Left cardiac atrium (tissue), 4 donors: Measurements from ENCODE around the gene ORC3. TPM values are rescaled to one million over a fixed set of nuclear protein-coding genes. Genes with fewer than 3 reads are reported as not detected.

Experiments
- ATAC-seq, 2 donors: fragments of 200-7000 bp; cut with Tn5 transposase; one replicate each; pipeline ENCODE4 v1.9.1; 2020; ENCODE audit warnings: mild to moderate bottlenecking in 2 of 2, moderate library complexity in 2 of 2
- DNase-seq: peaks from one replicate; pipeline ENCODE4 v3.0.0-alpha.2; 2020
- intact Hi-C, 2 donors: fragments of 100-400 bp; cut with DNase I; formaldehyde crosslinking; loops; one replicate each; pipeline versions ENCODE4 v1.14.1 to v1.15.1; 2022 to 2023
- total RNA-seq, 2 donors: library from RNA; stranded (reverse); fragmentation: NEBNext Ultra II Directional; extraction: Animal tissue kit (Norgen Biotek cat#: 25700); gene quantifications; one replicate each; pipeline ENCODE4 v1.2.1, GENCODE V29; 2021
- donor health status: DM: no; HTN: yes; CAD: no.
- donor health status: DM: no; HTN: yes; CAD: no; lungs with severe emphysema.
- donor health status: DM: yes; HTN: yes; CAD: no.
- donor health status: Dilated cardiomyopathy.

ORC3 gene
- total RNA-seq, 2 donors from 2014 or later: 18.5 to 21.2 TPM

- DNase-seq (no peak), ATAC-seq (no peak)
- intact Hi-C loops: no loop called here
Measured at GRCh38 chr6:87654122-87654521, 64.2 kb downstream of the ORC3 start.

- intact Hi-C loops: no loop called here
- ATAC-seq: no peak
Measured at GRCh38 chr6:87654875-87655454, 65.0 kb downstream of the ORC3 start.

DNA sequence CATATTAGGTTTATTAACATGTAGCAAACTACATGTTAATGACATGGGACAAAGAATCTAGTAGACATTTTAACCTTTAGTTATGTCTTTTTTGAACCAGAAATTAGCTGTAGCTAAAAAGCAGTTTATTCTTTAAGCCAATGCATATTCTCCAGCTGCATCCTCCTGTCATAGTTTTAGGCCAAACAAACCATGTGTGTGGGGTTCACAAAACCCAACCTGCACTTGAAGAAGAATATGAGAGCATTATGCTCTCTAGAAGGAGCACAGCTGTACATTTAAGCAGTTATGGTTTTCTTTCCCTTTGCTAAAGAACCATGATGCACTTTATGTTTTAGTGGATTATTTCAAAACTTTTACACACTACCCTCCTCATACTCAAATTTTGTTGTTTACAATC lies 65.9 kb downstream of the ORC3 start:
- DNase-seq: no peak
- ATAC-seq: no peak
- intact Hi-C loops: no loop called here

More at GRCh38 chr6:87654875-87655454, 65.0 kb downstream of the ORC3 start:
- DNase-seq: no peak

DNA sequence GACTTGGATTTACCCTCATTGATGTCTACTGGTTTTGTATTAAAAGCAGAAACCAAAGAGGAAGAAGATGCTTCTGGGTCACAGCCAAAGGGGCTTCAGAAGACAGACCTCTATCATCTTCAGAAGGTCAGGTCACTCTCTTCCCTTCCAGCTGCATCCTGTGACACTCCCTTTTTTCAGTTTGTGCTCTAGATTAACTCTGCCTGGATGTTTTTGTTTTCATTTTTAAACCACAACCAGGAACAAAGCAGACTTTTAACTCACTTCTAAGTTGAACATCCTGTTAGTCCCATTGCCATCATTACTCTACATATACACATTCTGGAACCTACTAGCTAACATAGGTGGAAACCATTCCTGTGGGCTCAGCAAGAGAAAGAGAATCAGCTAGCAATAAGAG lies 66.9 kb downstream of the ORC3 start:
- no peak for ATAC-seq
- no peak for DNase-seq
- intact Hi-C loops: no loop called here

DNA sequence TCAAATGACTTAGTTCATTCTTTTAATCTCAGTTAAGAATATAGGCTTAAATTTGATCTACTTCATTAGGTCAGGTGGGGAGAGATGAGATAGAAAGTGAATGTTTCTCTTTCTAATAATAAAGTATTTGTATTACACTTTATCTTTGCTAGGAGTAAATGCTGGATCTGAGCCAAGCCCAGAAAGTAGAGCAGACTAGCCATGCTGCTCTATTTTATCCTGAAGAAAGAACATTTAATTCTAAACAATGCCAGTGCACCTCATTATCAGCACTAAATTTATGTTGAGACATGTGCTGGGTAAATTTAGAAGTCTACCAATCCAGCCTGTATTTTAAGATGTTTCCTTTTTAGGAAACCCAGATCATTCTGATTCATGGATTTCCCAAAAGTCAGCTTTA lies 68.6 kb downstream of the ORC3 start:
- intact Hi-C loops: no loop called here
- no peak for ATAC-seq
- no peak for DNase-seq

DNA sequence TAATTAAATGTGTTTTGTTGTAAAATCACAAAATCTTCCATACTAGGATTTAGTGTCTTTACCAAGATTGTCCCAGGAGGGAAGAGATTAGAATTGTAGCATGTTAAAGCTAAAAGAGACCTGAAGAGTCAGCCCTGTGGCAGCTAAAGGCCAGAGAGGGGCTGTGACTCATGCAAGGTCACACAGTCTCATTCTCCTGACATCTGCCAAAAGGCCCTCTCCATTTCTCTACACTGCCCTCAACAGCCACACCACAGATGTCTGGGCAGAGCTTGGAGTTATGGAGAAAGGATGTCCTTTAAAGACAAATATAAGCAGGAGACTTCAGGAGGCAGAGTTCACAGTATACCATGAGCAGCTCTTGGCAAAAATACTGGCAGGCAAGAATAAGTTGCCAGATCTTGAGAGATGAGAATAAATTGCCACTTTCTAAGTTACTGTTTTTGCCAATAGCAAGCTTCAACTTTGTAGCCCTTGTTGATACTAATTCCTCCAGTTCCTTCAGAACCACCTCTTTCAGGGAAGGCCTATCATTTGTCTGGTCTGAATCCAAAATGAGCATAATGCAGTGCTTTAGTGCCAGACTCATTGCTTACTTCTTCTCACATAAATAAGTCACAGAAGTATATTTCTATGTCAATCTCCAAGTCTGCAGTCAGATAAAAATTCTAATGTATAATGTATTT lies 70.4 kb downstream of the ORC3 start:
- intact Hi-C loops: no loop called here
- ATAC-seq: peak in 1 of 2 donors; percentile 92
- DNase-seq: no peak

- intact Hi-C loops: no loop called here
- no peak for ATAC-seq
- DNase-seq: no peak
Measured at GRCh38 chr6:87661016-87661415, 71.1 kb downstream of the ORC3 start.

DNA sequence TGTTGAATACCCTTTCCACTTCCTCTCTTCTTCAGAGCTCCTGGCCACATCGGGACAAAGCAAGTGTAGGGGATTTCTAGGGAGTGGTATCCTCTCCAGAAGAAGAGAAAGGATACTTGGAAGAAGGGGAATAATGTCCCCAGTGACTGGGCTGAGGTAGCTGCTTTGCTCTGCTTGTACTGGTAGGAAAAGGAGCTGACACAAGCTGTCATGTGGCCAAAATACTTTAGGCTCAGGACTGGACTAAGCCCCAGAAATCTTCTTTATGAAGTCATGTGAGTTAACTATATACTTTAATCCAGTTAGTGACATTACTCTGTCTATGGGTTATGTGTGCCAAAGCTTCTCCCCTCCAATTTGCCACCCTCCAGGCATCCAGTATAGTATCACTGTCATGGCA lies 71.6 kb downstream of the ORC3 start:
- intact Hi-C loops: no loop called here
- peak in 1 of 2 donors; percentile 36 for ATAC-seq
- DNase-seq: no peak

DNA sequence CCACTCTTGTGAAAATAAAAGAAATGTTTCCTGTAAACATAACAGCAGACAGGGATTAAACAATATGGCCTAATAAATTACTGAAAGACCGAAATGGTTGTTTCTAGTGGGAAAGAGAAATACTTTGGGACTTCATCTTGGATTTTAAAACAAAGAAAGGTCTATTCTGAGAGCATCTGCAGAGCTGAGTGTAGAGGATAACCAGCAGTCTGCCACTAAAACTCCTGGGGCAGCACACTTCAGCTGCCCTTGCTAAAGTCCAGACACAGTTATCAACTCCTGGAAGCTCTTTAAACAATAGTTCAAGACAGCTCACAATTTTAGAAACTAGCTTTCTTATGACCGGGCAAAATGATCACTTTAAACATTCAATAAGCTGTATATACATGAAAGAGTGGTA lies 73.5 kb downstream of the ORC3 start:
- DNase-seq (no peak), ATAC-seq (no peak)
- intact Hi-C loops: no loop called here

DNA sequence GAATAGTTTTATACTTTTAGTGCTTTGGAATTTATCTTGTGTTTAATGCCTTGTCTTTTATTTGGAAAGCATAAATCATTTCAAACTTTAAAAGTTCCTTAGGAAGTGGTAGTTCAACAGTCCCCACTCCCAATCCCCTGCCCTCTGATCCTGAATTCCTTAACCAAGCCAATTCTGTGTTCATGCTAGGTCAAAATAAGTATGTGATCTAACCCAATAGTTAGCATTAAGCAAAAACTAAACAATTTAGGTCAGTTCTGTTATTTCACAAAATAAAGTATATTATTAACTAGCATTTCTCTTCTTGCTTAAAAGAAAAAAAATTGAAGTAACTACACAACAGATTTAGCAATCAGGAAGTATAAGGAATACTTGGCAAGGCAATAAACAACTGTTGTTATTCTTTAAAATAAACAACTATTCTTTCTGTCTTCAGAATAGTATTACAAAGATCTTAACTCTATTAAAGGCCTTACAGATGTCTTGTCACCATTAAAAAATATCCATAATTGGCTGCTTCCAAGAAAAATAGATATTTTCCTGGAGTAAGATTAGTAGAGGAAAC lies 75.1 kb downstream of the ORC3 start:
- ATAC-seq (no peak), DNase-seq (no peak)
- intact Hi-C loops: no loop called here

GRCh38 chr6:87667032-87667431 lies 77.1 kb downstream of the ORC3 start:
- DNase-seq (no peak), ATAC-seq (no peak)
- intact Hi-C loops: no loop called here

GRCh38 chr6:87668013-87668412 lies 78.1 kb downstream of the ORC3 start:
- ATAC-seq (no peak), DNase-seq (no peak)
- intact Hi-C loops: no loop called here

DNA sequence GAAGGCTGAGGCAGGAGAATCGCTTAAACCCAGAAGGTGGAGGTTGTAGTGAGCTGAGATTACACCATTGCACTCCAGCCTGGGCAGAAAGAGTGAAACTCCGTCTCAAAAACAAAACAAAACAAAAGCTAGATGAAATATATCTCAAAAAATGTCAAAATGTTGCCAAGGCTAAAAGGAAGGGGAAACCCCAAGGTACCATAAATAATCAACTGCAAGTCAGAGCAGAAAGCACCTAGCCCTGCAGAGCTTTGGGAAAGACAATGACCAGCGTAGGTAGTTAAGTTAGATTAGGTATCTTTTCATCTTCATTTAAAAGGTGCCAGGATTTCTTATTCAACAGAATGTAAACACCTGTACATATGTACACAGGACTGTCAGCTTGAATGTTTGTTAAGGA lies 79.1 kb downstream of the ORC3 start:
- DNase-seq: no peak
- no peak for ATAC-seq
- intact Hi-C loops: no loop called here

GRCh38 chr6:87670707-87671106 lies 80.8 kb downstream of the ORC3 start:
- no peak for ATAC-seq
- intact Hi-C loops: no loop called here
- DNase-seq: no peak

DNA sequence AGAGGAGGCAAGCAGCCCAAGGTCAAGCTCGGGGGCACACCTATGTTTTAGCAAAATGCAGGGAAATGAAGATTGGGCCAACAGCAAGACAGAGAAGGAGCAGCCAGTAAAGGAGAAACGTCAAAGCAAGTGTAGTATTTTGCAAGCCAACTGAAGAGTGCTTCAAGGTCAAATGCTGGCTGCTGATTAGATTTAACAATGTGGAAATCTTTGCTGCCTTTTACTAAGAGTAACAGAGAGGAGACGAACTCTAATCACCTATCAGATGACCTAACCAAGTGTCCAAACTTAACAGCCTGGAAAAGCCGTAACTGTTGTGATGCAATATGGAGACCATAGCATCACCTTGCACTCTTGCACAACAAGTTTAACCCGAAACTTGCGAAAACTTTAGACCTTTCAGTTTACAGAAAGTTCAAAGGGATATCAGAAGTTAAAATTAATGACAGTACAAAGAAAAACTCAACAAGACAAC lies 81.7 kb downstream of the ORC3 start:
- DNase-seq (no peak), ATAC-seq (no peak)
- intact Hi-C loops: no loop called here

- no peak for DNase-seq
- no peak for ATAC-seq
- intact Hi-C loops: no loop called here
Measured at GRCh38 chr6:87672641-87673040, 82.7 kb downstream of the ORC3 start.

- ATAC-seq (no peak), DNase-seq (no peak)
- intact Hi-C loops: no loop called here
Measured at GRCh38 chr6:87673237-87673636, 83.3 kb downstream of the ORC3 start.

GRCh38 chr6:87674290-87674689 lies 84.4 kb downstream of the ORC3 start:
- no peak for DNase-seq
- ATAC-seq: no peak
- intact Hi-C loops: no loop called here

- intact Hi-C loops: no loop called here
- DNase-seq: no peak
- no peak for ATAC-seq
Measured at GRCh38 chr6:87675004-87675681, 85.2 kb downstream of the ORC3 start.

GRCh38 chr6:87682310-87682709 lies 92.4 kb downstream of the ORC3 start:
- no peak for ATAC-seq
- no peak for DNase-seq
- intact Hi-C loops: no loop called here
